ENCODE measurements around the gene GABRD.

GABRD gene

GRCh38 chr1:2054560-2054959 lies 35.4 kb downstream of the GABRD start:
- DNase-seq: no peak

- no peak for DNase-seq
Measured at GRCh38 chr1:2055911-2056575, 36.9 kb downstream of the GABRD start.

- no peak for DNase-seq
Measured at GRCh38 chr1:2056955-2057590, 37.9 kb downstream of the GABRD start.

GRCh38 chr1:2059290-2059953 lies 40.3 kb downstream of the GABRD start:
- no peak for DNase-seq

- DNase-seq: no peak
Measured at GRCh38 chr1:2060072-2060471, 40.9 kb downstream of the GABRD start.

GRCh38 chr1:2060535-2060934 lies 41.4 kb downstream of the GABRD start:
- no peak for DNase-seq

- DNase-seq: no peak
Measured at GRCh38 chr1:2061065-2061778, 42.1 kb downstream of the GABRD start.

- no peak for DNase-seq
Measured at GRCh38 chr1:2065699-2066098, 46.6 kb downstream of the GABRD start.

GRCh38 chr1:2067393-2067792 lies 48.2 kb downstream of the GABRD start:
- DNase-seq: no peak

GRCh38 chr1:2067981-2068380 lies 48.8 kb downstream of the GABRD start:
- DNase-seq: no peak

- DNase-seq: no peak
Measured at GRCh38 chr1:2068951-2069350, 49.8 kb downstream of the GABRD start.

- DNase-seq: no peak
Measured at GRCh38 chr1:2070016-2070415, 50.9 kb downstream of the GABRD start.

GRCh38 chr1:2070800-2071530 lies 51.8 kb downstream of the GABRD start:
- DNase-seq: no peak

- DNase-seq: no peak
Measured at GRCh38 chr1:2072109-2072806, 53.1 kb downstream of the GABRD start.

GRCh38 chr1:2072891-2073290 lies 53.7 kb downstream of the GABRD start:
- no peak for DNase-seq

- no peak for DNase-seq
Measured at GRCh38 chr1:2073382-2074230, 54.5 kb downstream of the GABRD start.

GRCh38 chr1:2074396-2074795 lies 55.3 kb downstream of the GABRD start:
- DNase-seq: no peak

- DNase-seq: no peak
Measured at GRCh38 chr1:2074944-2075740, 56.0 kb downstream of the GABRD start.

- DNase-seq: no peak
Measured at GRCh38 chr1:2076826-2077225, 57.7 kb downstream of the GABRD start.

GRCh38 chr1:2078170-2078569 lies 59.0 kb downstream of the GABRD start:
- no peak for DNase-seq
